ACC112 (cell line): ENCODE measurements around the gene DNTT.

Experiments used
- H2AFZ ChIP-seq: fragments of 200-600 bp; sonication (generic); one replicate; pipeline ENCODE4 v1.6.0; 2017; ENCODE audit warnings: antibody characterized with exemption, low read length; ENCODE audit not compliant: unreplicated experiment
- H3K27ac ChIP-seq: fragments of 200-600 bp; sonication (generic); 2 replicates; pipeline ENCODE4 v1.5.1; 2014; ENCODE audit warnings: low read depth, mild to moderate bottlenecking, antibody characterized with exemption, low read length, moderate library complexity
- H3K27me3 ChIP-seq: fragments of 200-600 bp; sonication (generic); 2 replicates; pipeline ENCODE4 v1.6.1; 2014; ENCODE audit warnings: mild to moderate bottlenecking, antibody characterized with exemption, low read length, moderate library complexity, mixed read lengths; ENCODE audit not compliant: insufficient read depth
- H3K36me3 ChIP-seq: fragments of 200-600 bp; sonication (generic); 2 replicates; pipeline ENCODE4 v1.6.1; 2016; ENCODE audit warnings: mild to moderate bottlenecking, antibody characterized with exemption, low read length, moderate library complexity, mixed read lengths; ENCODE audit not compliant: insufficient read depth
- H3K4me1 ChIP-seq: fragments of 200-600 bp; sonication (generic); one replicate; pipeline ENCODE4 v1.6.1; 2016; ENCODE audit warnings: low read length, mixed read lengths; ENCODE audit not compliant: insufficient read depth, unreplicated experiment, control insufficient read depth
- H3K4me3 ChIP-seq: fragments of 200-600 bp; sonication (generic); 2 replicates; pipeline ENCODE4 v1.5.1; 2014; ENCODE audit warnings: mild to moderate bottlenecking, low read depth, low read length
- H3K79me2 ChIP-seq: fragments of 200-600 bp; sonication (generic); one replicate; pipeline ENCODE4 v1.6.0; 2016; ENCODE audit warnings: low read length; ENCODE audit not compliant: control insufficient read depth, unreplicated experiment, insufficient read depth

Gene DNTT

DNA sequence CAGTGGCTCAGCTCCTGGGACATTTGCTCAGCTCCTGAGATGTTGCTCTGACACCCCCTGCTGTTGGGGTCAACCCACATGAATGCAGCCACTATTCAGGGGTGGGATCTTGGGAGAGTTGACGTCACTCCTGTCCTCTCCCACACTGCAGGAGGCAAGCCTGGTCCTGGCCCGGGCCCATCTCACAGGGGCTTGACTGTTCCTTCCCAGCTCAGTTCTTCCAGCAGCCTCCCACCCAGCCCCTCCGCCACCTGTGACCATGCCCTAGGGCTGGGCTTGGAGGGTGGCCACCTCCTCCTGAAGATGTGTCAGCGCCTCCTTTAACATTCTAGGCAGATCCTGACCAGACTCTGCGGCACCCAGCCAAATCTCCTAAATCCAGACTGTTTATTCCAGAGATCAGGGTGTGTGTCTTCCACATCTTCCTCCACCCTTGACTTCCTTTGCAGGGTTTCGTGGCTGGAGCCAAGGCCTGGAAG lies 73.6 kb downstream of the DNTT start:
- no peak overlapping the region for H3K27ac ChIP-seq
- H3K4me1 ChIP-seq, result peaks cover 4% of the 10 kb centered on the region
- H3K4me3 ChIP-seq, result no peak overlapping the region
- no peak overlapping the region for H2AFZ ChIP-seq
- no peaks in the 10 kb centered on the region for H3K36me3 ChIP-seq
- H3K79me2 ChIP-seq, result no peaks in the 10 kb centered on the region
- H3K27me3 ChIP-seq, result peaks cover 5% of the 10 kb centered on the region; the same call in 1 of the 2 replicates

DNA sequence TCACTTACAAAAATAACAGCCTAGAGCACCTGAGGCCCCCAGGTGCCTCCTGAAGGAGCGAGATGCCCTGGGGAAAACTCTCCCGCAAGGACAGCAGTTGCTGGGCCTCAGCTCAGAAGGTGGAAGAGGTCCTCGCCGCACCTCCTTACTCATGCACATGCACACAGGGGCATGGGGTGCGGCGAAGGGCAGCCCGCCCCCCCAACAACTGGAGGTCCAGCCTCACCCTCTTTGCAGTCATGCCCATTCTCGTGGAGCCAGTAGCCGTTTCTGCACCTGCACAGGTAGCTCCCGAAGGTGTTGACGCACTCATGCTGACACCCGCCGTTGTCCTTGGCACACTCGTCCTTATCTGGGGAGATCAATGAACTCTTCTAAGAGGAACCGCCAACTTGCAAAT lies 74.5 kb downstream of the DNTT start:
- Histone ChIP-seq H3K79me2 (no peaks in the 10 kb centered on the region), H3K27ac (no peak overlapping the region), H3K27me3 (peaks cover 5% of the 10 kb centered on the region; the same call in 1 of the 2 replicates), H3K4me3 (no peak overlapping the region), H2AFZ (no peak overlapping the region), H3K36me3 (no peaks in the 10 kb centered on the region), H3K4me1 (peaks cover 4% of the 10 kb centered on the region)

DNA sequence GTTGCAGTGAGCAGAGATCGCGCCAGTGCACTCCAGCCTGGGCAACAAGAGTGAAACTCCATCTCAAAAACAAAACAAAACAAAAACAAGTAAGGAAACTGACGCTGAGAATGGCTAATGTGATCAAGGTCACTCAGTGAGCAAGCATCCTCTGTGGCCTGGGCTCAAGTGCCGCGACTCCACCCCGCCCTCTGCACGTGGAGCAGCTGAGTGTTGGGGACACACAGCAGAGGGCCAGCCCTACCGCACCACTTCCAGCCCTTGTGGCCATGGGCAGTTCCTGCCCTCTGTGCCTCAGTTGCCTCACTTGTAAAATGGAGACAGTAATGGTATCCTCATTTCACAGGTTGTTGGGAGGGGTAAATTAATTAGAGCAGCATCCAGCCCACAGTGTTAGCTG lies 75.5 kb downstream of the DNTT start:
- Histone ChIP-seq H3K4me3 (no peak overlapping the region), H2AFZ (no peak overlapping the region), H3K4me1 (peaks cover 4% of the 10 kb centered on the region), H3K36me3 (no peaks in the 10 kb centered on the region), H3K27me3 (peaks cover 5% of the 10 kb centered on the region; the same call in 1 of the 2 replicates), H3K27ac (no peak overlapping the region), H3K79me2 (no peaks in the 10 kb centered on the region)

DNA sequence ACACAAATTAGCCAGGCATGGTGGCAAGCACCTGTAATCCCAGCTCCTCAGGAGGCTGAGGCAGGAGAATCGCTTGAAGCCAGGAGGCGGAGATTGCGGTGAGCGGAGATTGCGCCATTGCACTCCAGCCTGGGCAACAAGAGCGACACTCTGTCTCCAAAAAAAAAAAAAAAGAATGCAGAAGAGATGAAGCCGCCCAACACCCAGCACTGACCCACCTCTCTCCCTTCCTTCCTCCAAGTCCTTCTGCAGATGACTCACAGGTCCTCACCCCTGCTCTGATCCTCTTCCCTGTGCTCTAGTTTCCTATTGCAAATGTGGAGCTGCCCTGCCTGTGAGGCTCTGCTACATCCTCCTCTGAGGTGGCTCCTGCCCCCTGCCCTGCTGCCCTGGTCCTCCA lies 76.6 kb downstream of the DNTT start:
- Histone ChIP-seq H3K4me3 (no peak overlapping the region), H3K27me3 (peaks cover 5% of the 10 kb centered on the region; the same call in 1 of the 2 replicates), H2AFZ (no peak overlapping the region), H3K27ac (no peak overlapping the region), H3K4me1 (peaks cover 4% of the 10 kb centered on the region), H3K79me2 (no peaks in the 10 kb centered on the region), H3K36me3 (no peaks in the 10 kb centered on the region)

DNA sequence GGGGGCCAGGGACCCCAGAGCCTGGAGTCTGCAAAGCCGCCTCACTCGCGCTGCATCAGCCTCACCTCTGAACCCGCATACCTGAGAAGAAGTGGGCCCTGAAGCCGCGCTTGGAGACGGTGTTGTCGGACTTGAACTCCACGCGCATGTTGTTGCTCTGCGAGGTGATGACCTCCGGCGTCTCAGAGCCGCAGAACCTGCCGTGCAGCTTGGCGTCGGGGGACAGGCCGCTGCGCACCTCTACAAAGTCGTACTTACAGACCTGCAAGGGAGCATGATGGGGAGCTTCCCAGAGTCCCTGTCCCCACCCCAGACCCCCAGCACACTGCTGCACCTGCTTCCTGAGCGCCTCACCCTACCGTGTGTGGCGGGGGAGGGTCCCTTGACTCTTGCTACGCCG lies 80.3 kb downstream of the DNTT start:
- Histone ChIP-seq H3K79me2 (no peaks in the 10 kb centered on the region), H2AFZ (no peak overlapping the region), H3K4me3 (no peak overlapping the region), H3K4me1 (peaks cover 4% of the 10 kb centered on the region), H3K27ac (no peak overlapping the region), H3K36me3 (no peaks in the 10 kb centered on the region), H3K27me3 (peaks cover 23% of the 10 kb centered on the region)

DNA sequence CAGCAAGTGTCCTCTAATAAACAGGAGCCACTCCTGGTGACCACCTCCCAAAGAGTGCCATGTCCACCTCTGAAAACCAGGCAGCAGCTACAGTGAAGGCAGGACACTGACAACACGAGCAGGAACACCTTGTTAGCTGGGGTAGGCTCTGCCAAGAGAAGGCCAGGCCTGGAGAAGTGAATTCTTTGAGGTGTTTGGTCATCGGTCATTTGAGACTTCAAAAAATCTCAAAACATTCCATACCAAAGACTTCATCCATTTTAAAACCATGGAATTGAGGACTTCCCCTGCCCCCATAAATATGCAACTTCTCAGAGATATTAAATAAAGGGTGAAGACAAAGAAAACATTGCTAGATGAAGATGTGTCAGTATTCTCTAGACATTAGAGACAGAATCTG lies 82.9 kb downstream of the DNTT start:
- Histone ChIP-seq H3K27ac (no peak overlapping the region), H3K36me3 (no peaks in the 10 kb centered on the region), H3K4me1 (no peaks in the 10 kb centered on the region), H3K79me2 (no peaks in the 10 kb centered on the region), H2AFZ (no peak overlapping the region), H3K4me3 (no peak overlapping the region), H3K27me3 (peaks cover 38% of the 10 kb centered on the region)

DNA sequence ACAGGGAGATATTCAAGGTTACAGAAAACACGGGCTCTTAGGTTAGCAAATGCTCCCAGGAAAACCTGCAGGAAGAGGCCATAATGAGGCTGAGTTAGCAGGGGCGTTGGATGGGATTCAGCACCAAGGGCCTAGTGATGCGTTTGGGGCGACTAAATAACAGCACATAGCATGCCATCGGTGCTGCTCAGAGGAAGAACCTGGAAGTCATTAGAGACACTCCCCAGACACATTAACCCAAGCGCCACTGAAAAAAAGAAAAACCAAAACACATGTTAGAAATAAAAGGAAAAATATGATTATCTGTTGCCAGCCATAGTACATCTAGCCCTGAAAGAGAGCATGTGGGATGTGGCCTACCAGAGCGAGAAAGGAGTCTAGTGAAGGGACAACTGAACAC lies 83.4 kb downstream of the DNTT start:
- Histone ChIP-seq H2AFZ (no peak overlapping the region), H3K36me3 (no peaks in the 10 kb centered on the region), H3K79me2 (no peaks in the 10 kb centered on the region), H3K4me1 (no peaks in the 10 kb centered on the region), H3K4me3 (no peak overlapping the region), H3K27ac (no peak overlapping the region), H3K27me3 (peaks cover 42% of the 10 kb centered on the region)
